H9 (cell line): ENCODE results near the gene TRIM10. TPM values are rescaled to one million over a fixed set of nuclear protein-coding genes. Genes with fewer than 3 reads are reported as not detected.

Experiments
- DNase-seq: peaks from one replicate; pipeline ENCODE4 v3.0.0-alpha.2; 2017
- H2AFZ ChIP-seq: one replicate; pipeline ENCODE4 v1.6.1; 2013; ENCODE audit warnings: mild to moderate bottlenecking, low read length, control low read depth, moderate library complexity
- H2AK5ac ChIP-seq: 2 replicates; pipeline ENCODE4 v1.6.1; 2013; ENCODE audit warnings: low read length, control low read depth, mixed read lengths; ENCODE audit not compliant: insufficient read length
- H2BK120ac ChIP-seq: one replicate; pipeline ENCODE4 v1.6.1; 2013; ENCODE audit warnings: low read depth, mild to moderate bottlenecking, low read length, control low read depth, inconsistent platforms; ENCODE audit not compliant: poor library complexity, severe bottlenecking
- H2BK12ac ChIP-seq: 2 replicates; pipeline ENCODE4 v1.6.1; 2013; ENCODE audit warnings: low read length, control low read depth, mixed read lengths, low read depth; ENCODE audit not compliant: insufficient read length
- H2BK15ac ChIP-seq: 2 replicates; pipeline ENCODE4 v1.6.1; 2013; ENCODE audit warnings: low read depth, low read length, control low read depth
- H2BK20ac ChIP-seq: one replicate; pipeline ENCODE4 v1.6.1; 2013; ENCODE audit warnings: low read depth, mild to moderate bottlenecking, low read length, control low read depth, inconsistent platforms; ENCODE audit not compliant: poor library complexity, severe bottlenecking
- H2BK5ac ChIP-seq: 2 replicates; pipeline ENCODE4 v1.6.1; 2013; ENCODE audit warnings: low read length, control low read depth, mixed read lengths; ENCODE audit not compliant: insufficient read length
- H3K14ac ChIP-seq: 2 replicates; pipeline ENCODE4 v1.6.1; 2013; ENCODE audit warnings: low read length, control low read depth; ENCODE audit not compliant: insufficient read depth
- H3K18ac ChIP-seq: 2 replicates; pipeline ENCODE4 v1.6.1; 2013; ENCODE audit warnings: low read depth, mild to moderate bottlenecking, mixed read lengths, low read length, control low read depth; ENCODE audit not compliant: insufficient read length
- H3K23ac ChIP-seq: 2 replicates; pipeline ENCODE4 v1.6.1; 2013; ENCODE audit warnings: low read length, control low read depth, mixed read lengths, low read depth; ENCODE audit not compliant: insufficient read length
- H3K23me2 ChIP-seq: 2 replicates; pipeline ENCODE4 v1.6.1; 2013; ENCODE audit warnings: low read depth, mild to moderate bottlenecking, mixed read lengths, low read length, control low read depth; ENCODE audit not compliant: insufficient read length, poor library complexity, severe bottlenecking
- H3K27ac ChIP-seq: 2 replicates; pipeline ENCODE4 v1.5.1; 2013; ENCODE audit warnings: low read length, control low read depth, mixed read lengths, low read depth; ENCODE audit not compliant: insufficient read length
- H3K27me3 ChIP-seq: 2 replicates; pipeline ENCODE4 v1.6.1; 2013; ENCODE audit warnings: low read length, control low read depth, inconsistent platforms; ENCODE audit not compliant: insufficient read depth
- H3K4ac ChIP-seq: 2 replicates; pipeline ENCODE4 v1.6.1; 2013; ENCODE audit warnings: low read depth, mild to moderate bottlenecking, control low read depth, inconsistent platforms, low read length, moderate library complexity
- H3K4me1 ChIP-seq: 2 replicates; pipeline ENCODE4 v1.6.1; 2013; ENCODE audit warnings: low read length, control low read depth, inconsistent platforms; ENCODE audit not compliant: insufficient read depth
- H3K4me2 ChIP-seq: 2 replicates; pipeline ENCODE4 v1.6.1; 2013; ENCODE audit warnings: low read length, control low read depth, mixed read lengths; ENCODE audit not compliant: insufficient read length, insufficient read depth
- H3K56ac ChIP-seq: 2 replicates; pipeline ENCODE4 v1.6.1; 2013; ENCODE audit warnings: low read depth, mild to moderate bottlenecking, mixed read lengths, low read length, control low read depth; ENCODE audit not compliant: insufficient read length
- H3K79me1 ChIP-seq: 2 replicates; pipeline ENCODE4 v1.6.1; 2013; ENCODE audit warnings: low read depth, mild to moderate bottlenecking, moderate library complexity, low read length, control low read depth, inconsistent platforms; ENCODE audit not compliant: insufficient read depth, poor library complexity, severe bottlenecking
- H3K79me2 ChIP-seq: 2 replicates; pipeline ENCODE4 v1.6.1; 2013; ENCODE audit warnings: low read length, control low read depth, inconsistent platforms; ENCODE audit not compliant: insufficient read depth
- H3K9ac ChIP-seq: 2 replicates; pipeline ENCODE4 v1.6.1; 2013; ENCODE audit warnings: low read length, control low read depth, mixed read lengths; ENCODE audit not compliant: insufficient read length; ENCODE audit errors: extremely low read depth
- H3K9me3 ChIP-seq: one replicate; pipeline ENCODE4 v1.6.1; 2013; ENCODE audit warnings: low read depth, low read length, inconsistent platforms; ENCODE audit not compliant: control insufficient read depth
- H3T11ph ChIP-seq: one replicate; pipeline ENCODE4 v1.6.1; 2013; ENCODE audit warnings: mild to moderate bottlenecking, low read length, control low read depth, inconsistent platforms
- H4K20me1 ChIP-seq: one replicate; pipeline ENCODE4 v1.6.1; 2013; ENCODE audit not compliant: control insufficient read depth, insufficient read length, insufficient read depth
- H4K5ac ChIP-seq: 2 replicates; pipeline ENCODE4 v1.6.1; 2013; ENCODE audit warnings: low read depth, mild to moderate bottlenecking, mixed read lengths, low read length, control low read depth; ENCODE audit not compliant: insufficient read length
- H4K8ac ChIP-seq: replicated peaks from 2 replicates; pipeline ENCODE4 v1.6.1; 2013; ENCODE audit warnings: low read length, control low read depth, mixed read lengths, low read depth; ENCODE audit not compliant: insufficient read length
- H4K91ac ChIP-seq: 2 replicates; pipeline ENCODE4 v1.6.1; 2013; ENCODE audit warnings: low read depth, mild to moderate bottlenecking, moderate library complexity, mixed read lengths, low read length, control low read depth; ENCODE audit not compliant: insufficient read length
- H3K27ac Mint-ChIP-seq, 3 experiments: 2 replicates in 2 of 3; 3 replicates in 1 of 3; pipeline ENCODE4 v1.8.0; 2020 to 2021; ENCODE audit warnings: mixed read lengths in 3 of 3, mild to moderate bottlenecking in 1 of 3, moderate library complexity in 1 of 3
- H3K27me3 Mint-ChIP-seq: 2 replicates; pipeline ENCODE4 v1.8.0; 2021; ENCODE audit warnings: low read depth, mild to moderate bottlenecking, moderate library complexity, mixed read lengths
- H3K36me3 Mint-ChIP-seq, 3 experiments: 2 replicates in 2 of 3; 3 replicates in 1 of 3; pipeline ENCODE4 v1.8.0; 2020 to 2021; ENCODE audit warnings: low read depth in 3 of 3, mixed read lengths in 3 of 3; ENCODE audit not compliant: insufficient read depth in 1 of 3
- H3K4me1 Mint-ChIP-seq, 2 experiments: 2 replicates each; pipeline ENCODE4 v1.8.0; 2020; ENCODE audit warnings: mixed read lengths in 2 of 2
- H3K4me3 Mint-ChIP-seq, 2 experiments: 2 replicates in 1 of 2; 3 replicates in 1 of 2; pipeline ENCODE4 v1.8.0; 2020 to 2021; ENCODE audit warnings: mild to moderate bottlenecking in 2 of 2, mixed read lengths in 2 of 2, moderate library complexity in 1 of 2
- H3K9me3 Mint-ChIP-seq, 2 experiments: 2 replicates in 1 of 2; 3 replicates in 1 of 2; pipeline ENCODE4 v1.8.0; 2020; ENCODE audit warnings: mild to moderate bottlenecking in 2 of 2, mixed read lengths in 2 of 2, moderate library complexity in 1 of 2
- WGBS: extraction: QIAGEN DNeasy Blood & Tissue Kit; methylation state at CpG from one replicate; pipeline ENCODE4 v1.1.7; 2013; ENCODE audit warnings: missing lambda C conversion rate, low lambda C conversion rate, mixed read lengths; ENCODE audit not compliant: insufficient read length; ENCODE audit errors: extremely low coverage; 5-methylcytosine and 5-hydroxymethylcytosine counted together
- total RNA-seq: library from RNA; stranded (reverse); gene quantifications from 2 replicates; pipeline ENCODE4 v1.2.1, GENCODE V29; 2021
- TF ChIP-seq, protein P1 (sequence below): fragments of 200-600 bp; sonication (generic); conservative IDR thresholded peaks from 3 replicates; pipeline ENCODE4 v1.8.0; 2021; ENCODE audit warnings: antibody characterized with exemption, mild to moderate bottlenecking

The TRIM10 gene
- total RNA-seq, 1 experiment from 2014 or later: 0.07 TPM

DNA sequence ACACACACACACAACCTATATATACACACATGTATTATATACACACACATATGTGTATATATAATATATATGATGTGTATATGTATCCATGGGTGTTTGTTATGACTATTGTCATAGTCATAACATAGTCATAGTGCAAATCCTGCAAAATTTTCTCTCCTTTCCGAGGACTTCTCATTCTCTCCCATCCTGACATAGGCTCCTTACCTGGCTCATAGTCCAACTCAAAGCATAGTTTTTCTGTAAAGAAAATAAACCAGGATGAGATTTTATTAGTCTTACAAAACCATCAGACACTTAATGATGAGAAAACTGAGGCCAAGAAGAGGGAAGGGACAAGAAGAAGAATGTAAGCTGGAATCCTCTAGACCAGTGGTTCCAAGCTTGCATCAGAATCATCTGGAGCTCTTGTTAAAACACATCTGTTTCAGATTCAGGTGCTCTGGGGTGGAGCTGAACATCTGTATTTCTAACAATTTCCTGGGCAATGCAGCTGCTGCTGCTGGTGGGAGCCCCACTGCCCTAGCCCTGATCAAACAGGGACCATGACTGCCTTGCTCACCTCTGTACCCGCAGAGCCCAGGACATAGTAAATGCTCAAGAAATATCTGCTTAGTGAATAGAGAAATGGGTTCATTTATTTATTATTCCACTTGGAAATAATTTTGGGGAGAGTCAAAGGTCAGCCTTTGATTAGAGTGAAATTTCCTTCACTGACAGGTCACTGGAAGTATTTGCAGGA is 5.3 kb downstream of the TRIM10 start:
- Histone ChIP-seq H3K18ac (no peak overlapping the region), H3K23ac (no peak overlapping the region), H3K14ac (no peak overlapping the region), H3K4ac (no peak overlapping the region), H3K4me1 (no peaks in the 10 kb centered on the region), H3K56ac (no peak overlapping the region), H3K4me2 (no peak overlapping the region), H2AFZ (no peak overlapping the region), H4K20me1 (no peaks in the 10 kb centered on the region), H2BK15ac (no peak overlapping the region), H3T11ph (no peak overlapping the region), H4K8ac (no peak overlapping the region), H4K91ac (no peak overlapping the region), H2BK120ac (no peak overlapping the region), H2BK20ac (no peak overlapping the region), H3K9ac (no peak overlapping the region), H2BK5ac (no peak overlapping the region), H4K5ac (no peak overlapping the region), H3K27ac (no peak overlapping the region), H3K23me2 (no peaks in the 10 kb centered on the region), H3K27me3 (no peaks in the 10 kb centered on the region), H2BK12ac (no peak overlapping the region), H3K9me3 (no peaks in the 10 kb centered on the region), H3K79me2 (no peaks in the 10 kb centered on the region), H2AK5ac (no peak overlapping the region), H3K79me1 (no peaks in the 10 kb centered on the region)
- peaks cover 2% of the 10 kb centered on the region in 2 experiments; a peak in 1 of 4 replicates for H3K4me1 Mint-ChIP-seq
- H3K36me3 Mint-ChIP-seq: no peaks in the 10 kb centered on the region
- DNase-seq: no peak
- H3K4me3 Mint-ChIP-seq: no peak overlapping the region
- no peak overlapping the region for H3K27ac Mint-ChIP-seq
- TF ChIP-seq, protein P1, sequence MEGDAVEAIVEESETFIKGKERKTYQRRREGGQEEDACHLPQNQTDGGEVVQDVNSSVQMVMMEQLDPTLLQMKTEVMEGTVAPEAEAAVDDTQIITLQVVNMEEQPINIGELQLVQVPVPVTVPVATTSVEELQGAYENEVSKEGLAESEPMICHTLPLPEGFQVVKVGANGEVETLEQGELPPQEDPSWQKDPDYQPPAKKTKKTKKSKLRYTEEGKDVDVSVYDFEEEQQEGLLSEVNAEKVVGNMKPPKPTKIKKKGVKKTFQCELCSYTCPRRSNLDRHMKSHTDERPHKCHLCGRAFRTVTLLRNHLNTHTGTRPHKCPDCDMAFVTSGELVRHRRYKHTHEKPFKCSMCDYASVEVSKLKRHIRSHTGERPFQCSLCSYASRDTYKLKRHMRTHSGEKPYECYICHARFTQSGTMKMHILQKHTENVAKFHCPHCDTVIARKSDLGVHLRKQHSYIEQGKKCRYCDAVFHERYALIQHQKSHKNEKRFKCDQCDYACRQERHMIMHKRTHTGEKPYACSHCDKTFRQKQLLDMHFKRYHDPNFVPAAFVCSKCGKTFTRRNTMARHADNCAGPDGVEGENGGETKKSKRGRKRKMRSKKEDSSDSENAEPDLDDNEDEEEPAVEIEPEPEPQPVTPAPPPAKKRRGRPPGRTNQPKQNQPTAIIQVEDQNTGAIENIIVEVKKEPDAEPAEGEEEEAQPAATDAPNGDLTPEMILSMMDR: no peak
- WGBS: no CpG with 5 or more reads among the region's 2 CpGs
- no peaks in the 10 kb centered on the region for H3K9me3 Mint-ChIP-seq
- peaks cover 70% of the 10 kb centered on the region for H3K27me3 Mint-ChIP-seq
